ENCODE measurements around the gene TPRN. TPM values are rescaled to one million over a fixed set of nuclear protein-coding genes. Genes with fewer than 3 reads are reported as not detected.

Gene TPRN
- total and polyA plus RNA-seq, 2 donors (not counting 3 experiments of a cell fraction or from before 2014, with no cell fraction given): 4.3 to 12.4 TPM

DNA sequence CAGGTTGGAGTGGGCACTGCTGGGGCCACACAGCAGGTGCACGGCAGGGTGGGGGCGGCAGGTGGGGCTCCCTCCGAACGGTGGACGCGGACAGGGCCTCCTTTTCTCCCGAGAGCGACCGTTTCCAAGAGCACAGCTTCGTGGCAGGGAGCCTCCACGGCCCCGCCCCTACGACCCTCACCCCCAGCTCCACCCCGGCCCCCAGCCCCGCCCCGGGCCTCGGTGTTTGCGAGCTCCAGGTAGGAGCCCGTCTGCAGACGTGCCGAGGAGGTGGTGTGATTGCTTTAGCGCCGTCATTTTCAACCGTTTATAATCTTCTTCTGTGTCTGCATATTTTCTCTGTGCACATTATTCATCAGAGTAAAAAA lies 52.8 kb downstream of the TPRN start:
- H3K4me2 ChIP-seq (ENCODE audit: insufficient read depth, low read length): no peak overlapping the region
- CTCF ChIA-PET: no interaction called here

More for the DNA sequence above, 52.8 kb downstream of the TPRN start:
- POLR2A ChIA-PET: no interaction called here
- Histone ChIP-seq H3K27ac (ENCODE audit: insufficient read depth, low read depth, low read length) (no peak overlapping the region), H3K36me3 (ENCODE audit: control insufficient read depth in 2 of 2, extremely low read depth in 1 of 2, insufficient read depth in 2 of 2, low read length in 2 of 2) (no peaks in the 10 kb centered on the region), H3K9me3 (replicated peaks; ENCODE audit: control insufficient read depth, insufficient read depth, low read length) (no peaks in the 10 kb centered on the region), H4K20me1 (replicated peaks; ENCODE audit: control insufficient read depth, extremely low read depth, insufficient read depth, low read length) (no peaks in the 10 kb centered on the region), H3K27me3 (ENCODE audit: control insufficient read depth in 2 of 2, insufficient read depth in 2 of 2, low read length in 2 of 2) (no peaks in the 10 kb centered on the region), H3K79me2 (ENCODE audit: control insufficient read depth, insufficient read depth, low read length) (no peaks in the 10 kb centered on the region), H3K4me3 (replicated peaks in 1 of 3; ENCODE audit: insufficient read depth in 1 of 3, low read depth in 1 of 3, low read length in 3 of 3) (no peak overlapping the region), H3K9ac (replicated peaks; ENCODE audit: extremely low read depth, insufficient read depth, low read length) (no peak overlapping the region), H3K4me1 (ENCODE audit: control insufficient read depth, extremely low read depth, insufficient read depth, low read length) (no peaks in the 10 kb centered on the region), H2AFZ (ENCODE audit: low read depth, low read length) (no peak overlapping the region), H3K9me1 (replicated peaks; ENCODE audit: control insufficient read depth, extremely low read depth, insufficient read depth, low read length) (no peaks in the 10 kb centered on the region)
- dilution Hi-C loops (cut with MboI; ENCODE audit: extremely low pct_ligation_motif_present, low sequenced_read_pairs): no loop called here
- BruUV-seq (replicated peaks): no TSS peak
- no peak for DNase-seq (ENCODE audit: low read depth, low spot score)
- FAIRE-seq: no peak
- intact Hi-C loops (cut with micrococcal nuclease): no loop called here
- TF ChIP-seq EZH2 (IDR thresholded peaks at IDR 0.05; ENCODE audit: borderline replicate concordance, low read depth, low read length, severe bottlenecking) (no peak), FOS (IDR thresholded peaks at IDR 0.05; ENCODE audit: borderline replicate concordance, insufficient read depth, low read length) (no peak), MYC (IDR thresholded peaks at IDR 0.05; ENCODE audit: low read depth, low read length) (no peak), POLR2AphosphoS5 (IDR thresholded peaks at IDR 0.05; ENCODE audit: insufficient read depth, low read depth, low read length) (no peak), JUN (IDR thresholded peaks at IDR 0.05; ENCODE audit: borderline replicate concordance, insufficient read depth, insufficient read length, low read depth) (no peak), GATA2 (IDR thresholded peaks at IDR 0.05; ENCODE audit: insufficient read depth, insufficient read length, low read depth, low read length) (no peak), POLR2A (IDR thresholded peaks at IDR 0.05; ENCODE audit: low read depth, low read length) (no peak)
- TF ChIP-seq, protein P1, sequence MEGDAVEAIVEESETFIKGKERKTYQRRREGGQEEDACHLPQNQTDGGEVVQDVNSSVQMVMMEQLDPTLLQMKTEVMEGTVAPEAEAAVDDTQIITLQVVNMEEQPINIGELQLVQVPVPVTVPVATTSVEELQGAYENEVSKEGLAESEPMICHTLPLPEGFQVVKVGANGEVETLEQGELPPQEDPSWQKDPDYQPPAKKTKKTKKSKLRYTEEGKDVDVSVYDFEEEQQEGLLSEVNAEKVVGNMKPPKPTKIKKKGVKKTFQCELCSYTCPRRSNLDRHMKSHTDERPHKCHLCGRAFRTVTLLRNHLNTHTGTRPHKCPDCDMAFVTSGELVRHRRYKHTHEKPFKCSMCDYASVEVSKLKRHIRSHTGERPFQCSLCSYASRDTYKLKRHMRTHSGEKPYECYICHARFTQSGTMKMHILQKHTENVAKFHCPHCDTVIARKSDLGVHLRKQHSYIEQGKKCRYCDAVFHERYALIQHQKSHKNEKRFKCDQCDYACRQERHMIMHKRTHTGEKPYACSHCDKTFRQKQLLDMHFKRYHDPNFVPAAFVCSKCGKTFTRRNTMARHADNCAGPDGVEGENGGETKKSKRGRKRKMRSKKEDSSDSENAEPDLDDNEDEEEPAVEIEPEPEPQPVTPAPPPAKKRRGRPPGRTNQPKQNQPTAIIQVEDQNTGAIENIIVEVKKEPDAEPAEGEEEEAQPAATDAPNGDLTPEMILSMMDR (IDR thresholded peaks at IDR 0.05; ENCODE audit: extremely low read depth in 1 of 2, insufficient read depth in 1 of 2, low read depth in 1 of 2, low read length in 2 of 2): no peak
- TF ChIP-seq, protein P2, sequence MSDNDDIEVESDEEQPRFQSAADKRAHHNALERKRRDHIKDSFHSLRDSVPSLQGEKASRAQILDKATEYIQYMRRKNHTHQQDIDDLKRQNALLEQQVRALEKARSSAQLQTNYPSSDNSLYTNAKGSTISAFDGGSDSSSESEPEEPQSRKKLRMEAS (IDR thresholded peaks at IDR 0.05; ENCODE audit: insufficient read depth, insufficient read length): no peak
